ENCODE results near the gene SNAP25.

Gene SNAP25

GRCh38 chr20:10280018-10280908, 61.6 kb downstream of the SNAP25 start:
- Histone ChIP-seq H2AFZ (ENCODE audit: low read depth, low read length, severe bottlenecking) (no peak overlapping the region), H3K27ac (ENCODE audit: low read depth, low read length) (no peak overlapping the region), H3K9me3 (ENCODE audit: insufficient read depth, low read length) (no peaks in the 10 kb centered on the region), H3K27me3 (ENCODE audit: low read length) (no peaks in the 10 kb centered on the region), H4K20me1 (ENCODE audit: low read depth, low read length) (no peaks in the 10 kb centered on the region), H3K9ac (ENCODE audit: low read length) (no peak overlapping the region), H3K79me2 (ENCODE audit: insufficient read depth, low read length) (no peaks in the 10 kb centered on the region), H3K36me3 (ENCODE audit: low read length) (no peaks in the 10 kb centered on the region), H3K4me3 (ENCODE audit: insufficient read depth, low read length, poor library complexity, severe bottlenecking) (no peak overlapping the region), H3K9me2 (replicated peaks; ENCODE audit: insufficient read depth, low read length) (no peaks in the 10 kb centered on the region), H3K4me2 (ENCODE audit: low read depth, low read length, poor library complexity, severe bottlenecking) (no peak overlapping the region), H3F3A (ENCODE audit: insufficient read depth) (no peaks in the 10 kb centered on the region)
- TF ChIP-seq, protein P1, sequence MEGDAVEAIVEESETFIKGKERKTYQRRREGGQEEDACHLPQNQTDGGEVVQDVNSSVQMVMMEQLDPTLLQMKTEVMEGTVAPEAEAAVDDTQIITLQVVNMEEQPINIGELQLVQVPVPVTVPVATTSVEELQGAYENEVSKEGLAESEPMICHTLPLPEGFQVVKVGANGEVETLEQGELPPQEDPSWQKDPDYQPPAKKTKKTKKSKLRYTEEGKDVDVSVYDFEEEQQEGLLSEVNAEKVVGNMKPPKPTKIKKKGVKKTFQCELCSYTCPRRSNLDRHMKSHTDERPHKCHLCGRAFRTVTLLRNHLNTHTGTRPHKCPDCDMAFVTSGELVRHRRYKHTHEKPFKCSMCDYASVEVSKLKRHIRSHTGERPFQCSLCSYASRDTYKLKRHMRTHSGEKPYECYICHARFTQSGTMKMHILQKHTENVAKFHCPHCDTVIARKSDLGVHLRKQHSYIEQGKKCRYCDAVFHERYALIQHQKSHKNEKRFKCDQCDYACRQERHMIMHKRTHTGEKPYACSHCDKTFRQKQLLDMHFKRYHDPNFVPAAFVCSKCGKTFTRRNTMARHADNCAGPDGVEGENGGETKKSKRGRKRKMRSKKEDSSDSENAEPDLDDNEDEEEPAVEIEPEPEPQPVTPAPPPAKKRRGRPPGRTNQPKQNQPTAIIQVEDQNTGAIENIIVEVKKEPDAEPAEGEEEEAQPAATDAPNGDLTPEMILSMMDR (IDR thresholded peaks at IDR 0.05; ENCODE audit: insufficient read depth, low read length, poor library complexity, severe bottlenecking), result no peak
- no peak for TF ChIP-seq EZH2phosphoT487 (conservative IDR thresholded peaks at IDR 0.05; ENCODE audit: low read length)

DNA sequence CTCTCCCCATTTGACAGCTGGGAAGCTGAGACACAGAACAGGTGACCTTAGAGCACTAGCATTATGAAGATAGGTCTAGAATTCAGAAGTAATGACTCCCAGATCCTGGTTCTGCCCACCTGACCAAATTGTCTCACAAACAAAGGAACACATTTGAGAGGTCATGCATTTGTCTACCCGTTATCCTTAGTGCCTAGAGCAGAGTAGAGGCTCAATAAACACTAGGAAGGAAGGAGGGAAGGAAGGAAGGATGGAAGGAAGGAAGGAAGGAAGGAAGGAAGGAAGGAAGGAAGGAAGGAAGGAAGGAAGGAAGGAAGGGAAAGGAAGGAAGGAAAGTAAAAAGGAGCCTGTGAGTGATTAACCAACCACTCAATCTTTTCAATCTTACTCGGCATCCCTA, 63.3 kb downstream of the SNAP25 start:
- no peaks in the 10 kb centered on the region for H3K79me2 ChIP-seq (ENCODE audit: insufficient read depth, low read length)
- no peak overlapping the region for H3K27ac ChIP-seq (ENCODE audit: low read depth, low read length)
- H4K20me1 ChIP-seq (ENCODE audit: low read depth, low read length), result no peaks in the 10 kb centered on the region
- H3K36me3 ChIP-seq (ENCODE audit: low read length), result no peaks in the 10 kb centered on the region
- H3K4me3 ChIP-seq (ENCODE audit: insufficient read depth, low read length, poor library complexity, severe bottlenecking), result no peak overlapping the region
- no peaks in the 10 kb centered on the region for H3K9me2 ChIP-seq (replicated peaks; ENCODE audit: insufficient read depth, low read length)
- H3K27me3 ChIP-seq (ENCODE audit: low read length), result no peaks in the 10 kb centered on the region
- no peak overlapping the region for H3K4me2 ChIP-seq (ENCODE audit: low read depth, low read length, poor library complexity, severe bottlenecking)
- H3F3A ChIP-seq (ENCODE audit: insufficient read depth), result no peaks in the 10 kb centered on the region
- H3K9me3 ChIP-seq (ENCODE audit: insufficient read depth, low read length), result no peaks in the 10 kb centered on the region
- no peak overlapping the region for H2AFZ ChIP-seq (ENCODE audit: low read depth, low read length, severe bottlenecking)
- TF ChIP-seq, protein P1 (IDR thresholded peaks at IDR 0.05; ENCODE audit: insufficient read depth, low read length, poor library complexity, severe bottlenecking), result no peak
- no peak for TF ChIP-seq EZH2phosphoT487 (conservative IDR thresholded peaks at IDR 0.05; ENCODE audit: low read length)
- H3K9ac ChIP-seq (ENCODE audit: low read length), result no peak overlapping the region

DNA sequence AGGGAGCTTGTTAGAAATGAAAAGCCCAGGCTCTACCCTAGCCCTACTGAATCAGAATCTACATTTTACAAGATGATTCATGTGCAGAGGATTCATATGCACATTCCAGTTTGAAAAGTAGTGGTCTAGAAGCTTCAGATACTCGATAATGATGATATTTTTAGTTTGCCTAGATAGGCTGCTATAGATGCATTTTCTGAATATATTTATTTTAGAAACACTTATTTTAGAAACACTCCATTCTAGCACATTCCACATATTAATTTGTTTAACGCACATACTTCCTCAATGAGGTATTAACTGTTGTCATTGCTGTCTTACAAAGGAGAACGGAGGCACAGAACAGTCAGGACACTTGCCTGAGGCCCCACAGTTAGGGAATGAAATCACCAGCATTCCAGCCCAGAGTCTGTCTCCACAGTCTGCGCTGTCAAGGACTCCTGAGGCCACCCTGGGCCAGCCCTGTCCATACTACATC, 64.4 kb downstream of the SNAP25 start:
- Histone ChIP-seq H3K9me2 (replicated peaks; ENCODE audit: insufficient read depth, low read length) (no peaks in the 10 kb centered on the region), H2AFZ (ENCODE audit: low read depth, low read length, severe bottlenecking) (no peak overlapping the region), H3K4me2 (ENCODE audit: low read depth, low read length, poor library complexity, severe bottlenecking) (no peak overlapping the region), H3K4me3 (ENCODE audit: insufficient read depth, low read length, poor library complexity, severe bottlenecking) (no peak overlapping the region), H3K36me3 (ENCODE audit: low read length) (no peaks in the 10 kb centered on the region), H3K9me3 (ENCODE audit: insufficient read depth, low read length) (no peaks in the 10 kb centered on the region), H3K79me2 (ENCODE audit: insufficient read depth, low read length) (no peaks in the 10 kb centered on the region), H4K20me1 (ENCODE audit: low read depth, low read length) (no peaks in the 10 kb centered on the region), H3K27ac (ENCODE audit: low read depth, low read length) (no peak overlapping the region), H3F3A (ENCODE audit: insufficient read depth) (no peaks in the 10 kb centered on the region), H3K27me3 (ENCODE audit: low read length) (no peaks in the 10 kb centered on the region), H3K9ac (ENCODE audit: low read length) (no peak overlapping the region)
- TF ChIP-seq, protein P1 (IDR thresholded peaks at IDR 0.05; ENCODE audit: insufficient read depth, low read length, poor library complexity, severe bottlenecking), result no peak
- TF ChIP-seq EZH2phosphoT487 (conservative IDR thresholded peaks at IDR 0.05; ENCODE audit: low read length), result no peak
